ENCODE measurements around the gene DEPDC7.
"Not testable (repeated sequence)": the region's sequence is repeated elsewhere in the genome, so short reads cannot be mapped to it uniquely, and the experiment has no call there.

DEPDC7 gene

GRCh38 chr11:33015621-33016551, at the start of gene DEPDC7:
TSS of gene DEPDC7 (plus strand) at chr11:33015878. CDS start at chr11:33015956, 78 bp downstream.
- peak; percentile 44 for DNase-seq (ENCODE audit: low read depth)

- no peak for DNase-seq (ENCODE audit: low read depth)
These were observed 47.1 kb upstream of the DEPDC7 start for GRCh38 chr11:32968541-32968940.

DNA sequence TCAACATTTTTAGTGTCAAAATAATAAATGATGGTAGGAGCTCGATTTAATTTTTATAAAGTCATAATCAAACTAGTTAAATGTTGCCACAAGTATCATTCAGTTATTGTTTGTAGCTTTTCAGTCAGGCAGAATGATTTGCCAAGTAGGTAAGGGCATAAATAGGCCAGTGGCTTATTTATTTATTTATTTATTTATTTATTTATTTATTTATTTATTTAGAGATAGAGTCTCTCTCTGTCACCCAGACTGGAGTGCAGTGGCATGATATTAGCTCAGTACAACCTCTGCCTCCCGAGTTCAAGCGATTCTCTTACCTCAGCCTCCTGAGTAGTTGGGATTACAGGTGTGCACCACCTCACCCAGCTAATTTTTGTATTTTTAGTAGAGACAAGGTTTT, 43.4 kb upstream of the DEPDC7 start:
- not testable (repeated sequence) for DNase-seq (ENCODE audit: low read depth)

DNA sequence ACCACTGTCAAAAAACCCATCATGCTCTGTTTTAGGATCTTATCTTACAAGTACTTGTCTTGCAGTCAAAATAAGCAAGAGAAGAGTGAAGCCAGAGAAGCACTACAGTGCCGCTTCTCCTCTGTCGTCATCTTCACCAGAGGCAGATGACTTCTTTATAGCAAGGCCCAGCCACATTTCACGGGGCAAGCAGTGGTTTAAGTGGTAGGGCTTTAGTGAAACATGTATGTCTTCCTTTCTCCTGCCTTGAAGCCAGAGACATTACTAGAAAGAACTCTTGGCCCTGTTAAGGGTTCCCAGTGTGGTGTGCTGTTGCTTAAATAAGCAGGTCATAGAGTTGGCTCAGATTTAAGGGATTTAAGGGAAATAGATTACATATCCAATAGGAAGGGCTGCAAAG, 42.9 kb upstream of the DEPDC7 start:
- no peak for DNase-seq (ENCODE audit: low read depth)

GRCh38 chr11:32982626-32983025, 33.1 kb upstream of the DEPDC7 start:
- no peak for DNase-seq (ENCODE audit: low read depth)

DNA sequence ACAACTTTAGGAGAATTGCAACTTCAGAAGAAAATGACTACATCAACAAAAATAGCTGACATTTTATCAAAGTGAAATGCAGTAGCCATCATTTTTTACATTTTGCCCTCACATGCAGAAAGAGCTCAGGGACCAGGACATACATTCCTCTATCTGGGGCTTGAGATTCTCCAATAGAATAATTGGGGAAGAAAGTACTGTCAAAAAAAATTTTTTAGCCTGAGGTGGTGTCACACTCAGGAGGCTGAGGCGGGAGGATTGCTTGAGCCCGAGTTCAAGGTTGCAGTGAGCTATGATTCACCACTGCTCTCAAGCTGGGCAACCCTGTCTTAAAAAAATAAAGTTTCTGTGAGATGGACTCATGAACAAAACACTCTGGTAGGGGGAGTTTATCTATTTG, 32.2 kb upstream of the DEPDC7 start:
- DNase-seq (ENCODE audit: low read depth): no peak

DNA sequence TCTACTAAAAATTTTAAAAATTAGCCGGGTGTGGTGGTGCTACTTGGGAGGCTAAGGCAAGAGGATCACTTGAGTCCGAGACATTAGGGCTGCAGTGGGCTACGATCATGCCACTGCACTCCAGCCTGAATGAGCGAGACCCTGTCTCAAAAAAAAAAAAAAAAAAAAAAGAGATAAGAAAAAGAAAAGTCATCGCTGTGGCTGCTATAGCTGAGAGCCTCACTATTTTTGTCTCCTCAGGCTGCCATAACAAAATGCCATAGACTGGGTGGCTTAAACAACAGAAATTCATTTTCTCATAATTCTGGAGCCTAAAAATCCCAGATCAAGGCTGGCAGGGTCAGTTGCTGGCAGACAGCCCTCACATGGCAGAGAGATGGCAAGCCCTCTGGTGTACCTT, 30.1 kb upstream of the DEPDC7 start:
- DNase-seq (ENCODE audit: low read depth): no peak

GRCh38 chr11:32987851-32988250, 27.8 kb upstream of the DEPDC7 start:
- no peak for DNase-seq (ENCODE audit: low read depth)

DNA sequence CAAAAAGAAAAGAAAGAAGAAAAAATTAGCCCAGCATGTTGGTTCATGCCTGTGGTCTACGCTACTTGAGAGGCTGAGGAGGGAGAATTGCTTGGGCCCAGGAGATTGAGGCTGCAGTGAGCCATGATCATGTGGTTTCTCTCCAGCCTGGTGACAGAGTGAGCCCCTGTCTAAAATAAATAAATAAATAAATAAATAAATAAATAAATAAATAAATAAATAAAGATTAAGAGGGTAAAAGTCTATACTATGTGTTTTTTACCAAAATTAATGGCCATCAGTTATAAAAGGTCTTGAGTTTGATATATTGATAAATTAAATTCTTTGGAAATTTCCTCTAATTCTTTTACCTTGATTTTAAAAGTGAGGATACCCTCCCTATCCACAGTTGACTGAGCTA, 25.2 kb upstream of the DEPDC7 start:
- no peak for DNase-seq (ENCODE audit: low read depth)

DNA sequence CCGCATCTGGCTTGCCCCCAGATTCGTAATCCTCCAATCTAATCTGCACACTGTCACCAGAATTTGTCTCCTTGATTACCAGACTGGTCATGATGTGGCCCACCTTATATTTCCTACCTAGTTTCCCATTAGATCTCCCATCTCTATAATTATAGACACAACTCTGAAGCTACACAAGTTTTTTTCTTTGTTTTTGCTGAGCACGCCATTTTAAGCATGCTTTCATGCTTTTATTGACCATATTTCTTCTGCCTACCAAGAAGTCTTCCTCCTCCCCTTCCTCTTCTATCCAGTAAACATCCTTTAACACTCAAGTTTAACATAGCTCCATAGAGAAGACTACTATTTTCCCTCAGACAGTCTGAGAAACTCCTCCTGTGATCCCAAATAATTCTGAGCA, 24.3 kb upstream of the DEPDC7 start:
- DNase-seq (ENCODE audit: low read depth): no peak

GRCh38 chr11:32991898-32992297, 23.8 kb upstream of the DEPDC7 start:
- DNase-seq (ENCODE audit: low read depth): no peak

GRCh38 chr11:33000181-33000580, 15.5 kb upstream of the DEPDC7 start:
- DNase-seq (ENCODE audit: low read depth): no peak

- no peak for DNase-seq (ENCODE audit: low read depth)
These were observed 14.4 kb upstream of the DEPDC7 start for GRCh38 chr11:33001281-33001680.

- no peak for DNase-seq (ENCODE audit: low read depth)
These were observed 13.7 kb upstream of the DEPDC7 start for GRCh38 chr11:33001751-33002542.

- DNase-seq (ENCODE audit: low read depth): peak; percentile 20
These were observed 10.5 kb upstream of the DEPDC7 start for GRCh38 chr11:33005175-33005574.

DNA sequence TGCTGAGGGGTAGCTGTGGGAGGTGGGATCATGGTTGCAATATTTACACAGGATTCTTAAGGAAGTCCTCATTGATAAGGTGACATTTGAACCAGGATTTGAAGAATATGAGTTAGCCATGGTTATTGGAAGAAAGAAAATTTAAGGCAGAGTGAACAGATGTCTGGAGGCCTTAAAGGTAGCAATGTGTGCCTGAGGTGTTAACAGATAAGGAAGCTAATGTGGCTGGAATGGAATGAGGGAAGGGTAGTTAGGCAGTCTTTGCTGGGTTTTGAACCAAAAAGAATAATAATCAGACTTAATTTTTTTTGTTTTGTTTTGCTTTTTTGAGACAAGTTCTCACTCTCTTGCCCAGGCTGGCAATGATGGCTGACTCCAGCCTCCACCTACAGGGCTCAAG, 9.7 kb upstream of the DEPDC7 start:
- no peak for DNase-seq (ENCODE audit: low read depth)

GRCh38 chr11:33013755-33014154, 1.9 kb upstream of the DEPDC7 start:
- no peak for DNase-seq (ENCODE audit: low read depth)

DNA sequence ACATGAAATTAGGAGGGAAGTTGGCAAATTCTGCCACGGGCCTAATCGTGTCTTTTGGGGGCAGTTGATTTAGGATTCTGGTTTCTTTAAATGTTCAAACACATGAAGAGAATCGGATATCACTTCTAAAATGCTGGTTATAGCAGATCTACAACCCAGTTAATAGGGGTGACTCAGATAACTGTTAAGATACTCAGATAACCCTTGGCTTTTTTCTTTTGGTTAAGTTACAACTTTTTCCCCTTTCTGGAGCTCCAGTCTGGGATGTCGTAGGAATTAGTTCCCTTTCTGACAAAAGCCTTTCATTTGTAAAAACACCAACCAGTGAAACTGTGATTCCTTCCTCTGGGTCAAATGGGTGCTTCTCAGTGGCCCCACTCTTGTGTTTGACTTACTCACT, 976 bp downstream of the DEPDC7 start:
- DNase-seq (ENCODE audit: low read depth): no peak

- DNase-seq (ENCODE audit: low read depth): no peak
These were observed 1.8 kb downstream of the DEPDC7 start for GRCh38 chr11:33017478-33017877.

DNA sequence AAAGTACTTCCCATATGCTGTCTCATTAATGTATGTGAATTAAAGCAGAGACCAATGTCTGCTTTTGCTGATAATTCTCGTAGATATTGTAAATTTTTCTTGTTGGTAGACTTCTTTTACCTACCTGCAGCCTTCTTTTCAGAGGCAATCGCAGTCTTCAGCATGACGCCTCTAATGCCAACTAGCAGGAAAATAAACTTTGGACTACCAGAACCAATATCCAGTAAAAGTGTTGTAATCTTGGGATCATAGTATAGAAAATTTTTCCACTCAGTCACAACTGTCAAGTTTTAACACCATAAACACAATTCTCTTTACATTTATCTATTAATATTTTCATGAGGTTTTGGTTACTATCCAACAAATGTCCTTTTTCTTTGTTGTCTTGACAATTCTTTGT, 2.3 kb downstream of the DEPDC7 start:
- DNase-seq (ENCODE audit: low read depth): no peak

GRCh38 chr11:33018840-33019239, 3.2 kb downstream of the DEPDC7 start:
- no peak for DNase-seq (ENCODE audit: low read depth)

DNA sequence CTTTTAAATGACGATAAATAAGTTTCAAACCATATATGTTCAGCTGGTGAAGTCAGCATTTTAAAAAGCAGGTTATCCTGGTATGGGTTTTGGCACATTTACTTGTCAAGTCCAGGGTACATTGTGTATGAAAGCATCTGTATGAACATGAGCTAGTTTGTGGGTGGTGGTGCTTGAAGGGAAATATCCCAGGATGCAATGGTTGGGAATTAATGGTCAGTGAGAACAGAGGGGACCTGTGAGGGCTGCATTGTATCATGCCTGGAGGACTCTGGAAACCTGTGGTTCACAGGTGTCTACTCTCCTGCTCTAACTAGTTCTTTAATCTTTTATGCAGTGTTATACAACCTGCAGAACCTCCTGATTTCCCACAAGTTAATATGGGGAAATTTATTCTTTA, 5.8 kb downstream of the DEPDC7 start:
- DNase-seq (ENCODE audit: low read depth): no peak

GRCh38 chr11:33021937-33022336, 6.3 kb downstream of the DEPDC7 start:
- no peak for DNase-seq (ENCODE audit: low read depth)
